Mesothelial cell of epicardium (in vitro differentiated cells): ENCODE results near the gene WWP2. TPM values are rescaled to one million over a fixed set of nuclear protein-coding genes. Genes with fewer than 3 reads are reported as not detected.
A peak's percentile ranks its signal among the peaks of the same experiment; 100 is the strongest.

Source experiments
- DNase-seq, 2 experiments: peaks; one replicate each; pipeline ENCODE4 v3.0.0; 2021; ENCODE audit warnings: low spot score in 2 of 2; ENCODE audit not compliant: unreplicated experiment in 2 of 2
- H3K27ac Mint-ChIP-seq: 2 replicates; pipeline ENCODE4 v1.8.0; 2021; ENCODE audit warnings: mixed read lengths
- H3K27me3 Mint-ChIP-seq: 2 replicates; pipeline ENCODE4 v1.8.0; 2021; ENCODE audit warnings: low read depth, mixed read lengths
- H3K36me3 Mint-ChIP-seq: 2 replicates; pipeline ENCODE4 v1.8.0; 2021; ENCODE audit warnings: mixed read lengths
- H3K4me1 Mint-ChIP-seq: 2 replicates; pipeline ENCODE4 v1.8.0; 2021; ENCODE audit warnings: mixed read lengths
- H3K4me3 Mint-ChIP-seq: 2 replicates; pipeline ENCODE4 v1.8.0; 2021; ENCODE audit warnings: mild to moderate bottlenecking, moderate library complexity, mixed read lengths
- H3K9me3 Mint-ChIP-seq: 2 replicates; pipeline ENCODE4 v1.8.0; 2021; ENCODE audit warnings: mixed read lengths
- total RNA-seq: library from RNA; stranded (reverse); gene quantifications from 3 replicates; pipeline ENCODE4 v1.2.1, GENCODE V29; 2021
- TF ChIP-seq, protein P1 (sequence below): fragments of 200-600 bp; sonication (generic); IDR thresholded peaks from one replicate; pipeline ENCODE4 v1.5.0; 2021; ENCODE audit warnings: antibody characterized with exemption; ENCODE audit not compliant: unreplicated experiment

The WWP2 gene
- total RNA-seq, 1 donor from 2014 or later: 39.6 TPM

GRCh38 chr16:69924041-69924775 is 162.1 kb downstream of the WWP2 start:
- TF ChIP-seq, protein P1, sequence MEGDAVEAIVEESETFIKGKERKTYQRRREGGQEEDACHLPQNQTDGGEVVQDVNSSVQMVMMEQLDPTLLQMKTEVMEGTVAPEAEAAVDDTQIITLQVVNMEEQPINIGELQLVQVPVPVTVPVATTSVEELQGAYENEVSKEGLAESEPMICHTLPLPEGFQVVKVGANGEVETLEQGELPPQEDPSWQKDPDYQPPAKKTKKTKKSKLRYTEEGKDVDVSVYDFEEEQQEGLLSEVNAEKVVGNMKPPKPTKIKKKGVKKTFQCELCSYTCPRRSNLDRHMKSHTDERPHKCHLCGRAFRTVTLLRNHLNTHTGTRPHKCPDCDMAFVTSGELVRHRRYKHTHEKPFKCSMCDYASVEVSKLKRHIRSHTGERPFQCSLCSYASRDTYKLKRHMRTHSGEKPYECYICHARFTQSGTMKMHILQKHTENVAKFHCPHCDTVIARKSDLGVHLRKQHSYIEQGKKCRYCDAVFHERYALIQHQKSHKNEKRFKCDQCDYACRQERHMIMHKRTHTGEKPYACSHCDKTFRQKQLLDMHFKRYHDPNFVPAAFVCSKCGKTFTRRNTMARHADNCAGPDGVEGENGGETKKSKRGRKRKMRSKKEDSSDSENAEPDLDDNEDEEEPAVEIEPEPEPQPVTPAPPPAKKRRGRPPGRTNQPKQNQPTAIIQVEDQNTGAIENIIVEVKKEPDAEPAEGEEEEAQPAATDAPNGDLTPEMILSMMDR: no peak
- no peak for DNase-seq
- Mint-ChIP-seq H3K27me3 (no peaks in the 10 kb centered on the region), H3K9me3 (no peaks in the 10 kb centered on the region), H3K27ac (peak overlapping the region; percentile 84), H3K4me3 (no peak overlapping the region), H3K36me3 (peaks cover 7% of the 10 kb centered on the region), H3K4me1 (peaks cover 26% of the 10 kb centered on the region)

GRCh38 chr16:69924777-69925191 is 162.7 kb downstream of the WWP2 start:
- H3K4me3 Mint-ChIP-seq: no peak overlapping the region
- no peaks in the 10 kb centered on the region for H3K27me3 Mint-ChIP-seq
- H3K9me3 Mint-ChIP-seq: no peaks in the 10 kb centered on the region
- H3K36me3 Mint-ChIP-seq: peaks cover 7% of the 10 kb centered on the region
- peak overlapping the region; percentile 88 for H3K27ac Mint-ChIP-seq
- DNase-seq: no peak
- peaks cover 26% of the 10 kb centered on the region for H3K4me1 Mint-ChIP-seq
- TF ChIP-seq, protein P1: no peak

- DNase-seq: no peak
- H3K4me3 Mint-ChIP-seq: no peak overlapping the region
- peaks cover 7% of the 10 kb centered on the region for H3K36me3 Mint-ChIP-seq
- TF ChIP-seq, protein P1: no peak
- H3K27me3 Mint-ChIP-seq: no peaks in the 10 kb centered on the region
- peaks cover 26% of the 10 kb centered on the region for H3K4me1 Mint-ChIP-seq
- no peaks in the 10 kb centered on the region for H3K9me3 Mint-ChIP-seq
- H3K27ac Mint-ChIP-seq: peak overlapping the region; percentile 88
Observed at GRCh38 chr16:69925311-69925710, 163.2 kb downstream of the WWP2 start.

GRCh38 chr16:69926241-69926640 is 164.1 kb downstream of the WWP2 start:
- Mint-ChIP-seq H3K27ac (no peak overlapping the region), H3K27me3 (no peaks in the 10 kb centered on the region), H3K4me1 (peaks cover 26% of the 10 kb centered on the region), H3K9me3 (no peaks in the 10 kb centered on the region), H3K36me3 (peaks cover 7% of the 10 kb centered on the region), H3K4me3 (no peak overlapping the region)
- DNase-seq: no peak
- TF ChIP-seq, protein P1: no peak

GRCh38 chr16:69927056-69927757 is 165.1 kb downstream of the WWP2 start:
- TF ChIP-seq, protein P1: no peak
- H3K4me3 Mint-ChIP-seq: no peak overlapping the region
- peaks cover 26% of the 10 kb centered on the region for H3K4me1 Mint-ChIP-seq
- no peaks in the 10 kb centered on the region for H3K9me3 Mint-ChIP-seq
- H3K36me3 Mint-ChIP-seq: peaks cover 7% of the 10 kb centered on the region
- DNase-seq: no peak
- peak overlapping the region; percentile 47 for H3K27ac Mint-ChIP-seq
- no peaks in the 10 kb centered on the region for H3K27me3 Mint-ChIP-seq
